Tibial artery (tissue), 4 donors: Measurements from ENCODE around the gene KCNQ1.

Source experiments
- DNase-seq, 2 donors: peaks; one replicate each; pipeline ENCODE4 v3.0.0-alpha.2; 2019
- H3K27ac ChIP-seq, 2 donors: fragments of 200-600 bp; sonication (generic) in 1 of 2; 1 replicate in 1 of 2; 2 replicates in 1 of 2; pipeline ENCODE4 v1.5.1; 2018 to 2019; ENCODE audit warnings: mild to moderate bottlenecking in 1 of 2
- H3K27me3 ChIP-seq, 2 donors: fragments of 200-600 bp; sonication (generic) in 1 of 2; one replicate each; pipeline versions ENCODE4 v1.5.1 to v1.6.0; 2016 to 2019
- H3K36me3 ChIP-seq, 3 donors: fragments of 200-600 bp; sonication (generic) in 2 of 3; one replicate each; pipeline ENCODE4 v1.5.1; 2016 to 2019; ENCODE audit warnings: mild to moderate bottlenecking in 2 of 3
- H3K4me1 ChIP-seq, 4 donors: fragments of 200-600 bp; sonication (generic) in 2 of 4; 1 replicate in 3 of 4; 2 replicates in 1 of 4; pipeline ENCODE4 v1.5.1; 2016 to 2019
- H3K4me3 ChIP-seq, 2 donors: fragments of 200-600 bp; sonication (generic) in 1 of 2; 1 replicate in 1 of 2; 2 replicates in 1 of 2; pipeline ENCODE4 v1.5.1; 2018 to 2019; ENCODE audit warnings: mild to moderate bottlenecking in 2 of 2
- H3K9me3 ChIP-seq, 3 donors: fragments of 200-600 bp; sonication (generic) in 1 of 3; one replicate each; pipeline ENCODE4 v1.5.1; 2016 to 2019
- intact Hi-C: fragments of 100-400 bp; cut with DNase I; formaldehyde crosslinking; loops from one replicate; pipeline ENCODE4 v1.15.0; 2023; ENCODE audit warnings: low total_unique reads
- TF ChIP-seq, protein P1 (sequence below), 2 experiments: fragments of 200-600 bp in 1 of 2; fragments of 450-650 bp in 1 of 2; IDR thresholded peaks; one replicate each; pipeline ENCODE4 v1.5.1; 2017 to 2019; ENCODE audit warnings: antibody characterized with exemption in 2 of 2, mild to moderate bottlenecking in 1 of 2, moderate library complexity in 1 of 2

The KCNQ1 gene

DNA sequence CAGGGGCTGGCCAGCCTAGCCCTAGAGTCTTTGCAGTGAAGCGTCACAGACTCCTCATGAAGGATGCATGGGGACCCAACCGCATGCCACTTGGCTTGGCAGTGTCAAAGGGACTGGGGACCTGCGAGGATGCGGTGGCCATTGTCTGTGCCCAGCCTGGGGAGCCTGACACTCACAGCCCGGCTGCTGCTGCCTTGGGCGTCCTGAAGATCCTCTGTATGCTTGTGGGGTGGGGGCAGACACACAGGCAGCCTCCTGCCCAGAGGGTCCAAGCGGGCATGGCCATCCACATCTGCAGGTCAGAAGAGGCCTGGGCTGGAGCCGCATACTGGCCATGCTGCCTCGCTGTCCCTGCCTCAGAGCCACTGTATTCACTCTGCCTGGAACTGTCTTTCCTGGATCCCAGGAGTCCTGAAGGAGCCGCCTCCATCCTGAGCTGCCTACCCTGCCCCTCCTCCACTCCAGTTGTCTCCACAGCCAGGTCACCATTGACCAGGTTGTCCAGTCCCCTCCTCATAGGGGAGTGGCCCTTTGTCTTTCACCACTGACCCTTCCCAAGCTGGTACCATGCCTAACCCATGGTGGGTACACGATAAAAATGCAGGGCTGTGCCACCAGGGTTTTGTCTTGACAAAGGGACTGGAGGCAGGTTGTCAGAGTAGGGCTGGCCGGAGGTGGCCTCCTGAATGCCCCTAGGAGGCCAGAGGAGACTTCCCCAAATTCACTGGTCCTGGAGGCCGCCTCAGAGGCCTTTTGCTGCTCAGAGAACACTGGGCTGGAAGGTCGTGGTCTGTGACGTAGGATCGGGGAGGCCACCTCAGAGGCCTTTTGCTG lies 148.0 kb downstream of the KCNQ1 start:
- intact Hi-C loops: no loop called here
- Histone ChIP-seq H3K9me3 (peaks cover under 1 to 7% (median 3%) of the 10 kb centered on the region in 3 donors), H3K27me3 (peaks cover 0 to 3% of the 10 kb centered on the region in 2 donors), H3K27ac (no peak overlapping the region), H3K4me3 (no peak overlapping the region), H3K36me3 (no peaks in the 10 kb centered on the region), H3K4me1 (no peaks in the 10 kb centered on the region)
- DNase-seq: no peak
- TF ChIP-seq, protein P1, sequence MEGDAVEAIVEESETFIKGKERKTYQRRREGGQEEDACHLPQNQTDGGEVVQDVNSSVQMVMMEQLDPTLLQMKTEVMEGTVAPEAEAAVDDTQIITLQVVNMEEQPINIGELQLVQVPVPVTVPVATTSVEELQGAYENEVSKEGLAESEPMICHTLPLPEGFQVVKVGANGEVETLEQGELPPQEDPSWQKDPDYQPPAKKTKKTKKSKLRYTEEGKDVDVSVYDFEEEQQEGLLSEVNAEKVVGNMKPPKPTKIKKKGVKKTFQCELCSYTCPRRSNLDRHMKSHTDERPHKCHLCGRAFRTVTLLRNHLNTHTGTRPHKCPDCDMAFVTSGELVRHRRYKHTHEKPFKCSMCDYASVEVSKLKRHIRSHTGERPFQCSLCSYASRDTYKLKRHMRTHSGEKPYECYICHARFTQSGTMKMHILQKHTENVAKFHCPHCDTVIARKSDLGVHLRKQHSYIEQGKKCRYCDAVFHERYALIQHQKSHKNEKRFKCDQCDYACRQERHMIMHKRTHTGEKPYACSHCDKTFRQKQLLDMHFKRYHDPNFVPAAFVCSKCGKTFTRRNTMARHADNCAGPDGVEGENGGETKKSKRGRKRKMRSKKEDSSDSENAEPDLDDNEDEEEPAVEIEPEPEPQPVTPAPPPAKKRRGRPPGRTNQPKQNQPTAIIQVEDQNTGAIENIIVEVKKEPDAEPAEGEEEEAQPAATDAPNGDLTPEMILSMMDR (IDR thresholded peaks at IDR 0.05): no peak

DNA sequence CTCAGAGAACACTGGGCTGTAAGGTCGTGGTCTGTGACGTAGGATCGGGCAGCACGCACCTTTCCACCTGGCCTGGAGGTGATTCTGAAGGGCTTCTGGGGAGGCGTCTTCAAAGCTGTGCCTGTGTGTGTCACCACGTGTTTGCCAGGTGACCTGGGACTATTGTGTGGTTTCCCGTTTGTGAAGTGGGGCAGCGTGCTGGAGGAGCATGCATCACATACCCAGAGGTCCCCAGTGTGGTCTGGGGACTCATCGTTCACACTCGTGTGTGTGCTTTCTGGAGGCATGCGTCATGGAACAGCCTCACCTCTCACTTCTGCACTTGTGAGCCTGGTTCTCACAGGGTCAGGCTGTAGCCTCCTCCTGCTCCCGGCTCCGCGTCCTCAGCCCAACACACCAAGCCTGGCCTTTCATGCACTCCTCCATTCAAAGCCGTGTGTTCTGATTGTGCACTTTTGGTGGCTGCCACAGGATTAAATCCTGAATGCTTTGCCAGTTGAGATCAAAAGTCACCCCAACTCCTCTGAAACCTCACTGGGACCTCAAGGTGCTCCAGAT lies 148.7 kb downstream of the KCNQ1 start:
- no peak overlapping the region for H3K4me3 ChIP-seq
- H3K27ac ChIP-seq: no peak overlapping the region
- peaks cover 0 to 3% of the 10 kb centered on the region in 2 donors for H3K27me3 ChIP-seq
- no peaks in the 10 kb centered on the region for H3K4me1 ChIP-seq
- H3K36me3 ChIP-seq: no peaks in the 10 kb centered on the region
- H3K9me3 ChIP-seq: peaks cover 3 to 11% (median 3%) of the 10 kb centered on the region in 3 donors
- intact Hi-C loops: no loop called here
- TF ChIP-seq, protein P1 (IDR thresholded peaks at IDR 0.05): no peak
- no peak for DNase-seq

DNA sequence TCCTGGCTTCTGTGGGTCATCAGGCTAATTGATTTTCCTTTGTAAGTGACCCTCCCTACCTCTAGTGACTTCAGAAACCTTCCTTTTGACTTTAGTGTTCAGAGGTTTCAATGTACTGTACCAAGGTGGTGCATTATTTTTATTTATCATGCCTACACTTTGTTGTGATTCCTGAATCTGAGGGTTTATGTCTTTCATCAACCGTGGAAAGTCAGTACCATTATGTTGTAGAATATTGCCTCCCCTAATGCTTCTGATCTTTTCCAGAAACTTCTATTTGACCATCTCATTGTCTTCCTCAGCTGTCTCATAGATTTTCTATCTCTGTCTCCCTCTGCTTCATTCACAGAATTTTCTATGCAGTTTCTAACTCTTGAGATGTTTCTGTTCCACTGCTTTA lies 149.5 kb downstream of the KCNQ1 start:
- Histone ChIP-seq H3K4me3 (no peak overlapping the region), H3K36me3 (no peaks in the 10 kb centered on the region), H3K27me3 (no peaks in the 10 kb centered on the region), H3K9me3 (peaks cover 3 to 16% (median 3%) of the 10 kb centered on the region in 3 donors), H3K4me1 (no peaks in the 10 kb centered on the region), H3K27ac (no peak overlapping the region)
- intact Hi-C loops: no loop called here
- TF ChIP-seq, protein P1 (IDR thresholded peaks at IDR 0.05): no peak
- no peak for DNase-seq

DNA sequence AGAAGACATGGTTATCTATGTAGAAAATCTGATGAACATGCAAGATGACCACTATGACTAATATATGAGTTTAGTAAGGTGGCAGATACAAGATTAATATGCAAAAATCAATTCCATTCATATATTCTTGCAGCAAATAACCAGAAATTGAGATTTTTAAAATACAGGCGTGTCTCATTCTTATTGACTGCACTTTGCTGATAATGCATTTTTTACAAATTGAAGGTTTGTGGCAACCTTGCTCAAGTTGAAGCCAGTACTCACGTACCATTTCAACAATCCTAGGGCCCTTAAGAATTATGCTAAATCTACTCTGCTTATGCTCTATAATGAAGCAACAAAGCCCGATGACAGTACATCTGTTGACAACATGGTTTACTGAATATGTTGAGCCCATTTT lies 150.4 kb downstream of the KCNQ1 start:
- Histone ChIP-seq H3K27me3 (no peaks in the 10 kb centered on the region), H3K36me3 (no peaks in the 10 kb centered on the region), H3K4me3 (no peak overlapping the region), H3K4me1 (no peaks in the 10 kb centered on the region), H3K9me3 (peaks cover 3 to 16% (median 3%) of the 10 kb centered on the region in 3 donors), H3K27ac (no peak overlapping the region)
- intact Hi-C loops: no loop called here
- TF ChIP-seq, protein P1 (IDR thresholded peaks at IDR 0.05): no peak
- no peak for DNase-seq

DNA sequence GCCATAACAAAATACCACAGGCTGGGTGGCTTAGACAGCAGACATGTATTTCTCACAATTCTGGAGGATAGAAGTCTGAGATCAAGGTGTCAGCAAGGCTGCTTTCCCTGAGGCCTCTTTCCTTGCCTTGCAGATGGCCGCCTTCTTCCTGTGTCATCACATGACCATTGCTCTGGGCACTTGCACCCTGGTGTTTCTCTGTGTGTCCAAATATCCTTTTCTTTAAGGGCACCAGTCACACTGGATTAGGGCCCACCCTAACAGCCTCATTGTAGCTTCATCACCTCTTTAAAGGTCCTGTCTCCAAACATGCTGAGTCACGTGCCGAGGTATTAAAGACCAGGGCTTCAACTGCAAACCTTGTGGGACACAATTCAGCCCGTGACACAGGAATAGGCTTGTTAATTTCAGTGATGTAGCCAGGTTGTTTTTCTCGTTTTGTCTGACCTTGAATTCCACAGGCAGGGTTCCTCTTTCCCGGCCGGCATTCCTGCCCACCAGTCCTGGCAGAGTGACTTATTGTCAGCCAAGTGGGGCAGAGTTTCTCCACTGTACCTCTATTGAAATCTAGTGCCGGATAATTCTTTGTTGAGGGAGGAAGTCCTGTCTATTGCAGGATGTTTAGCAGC lies 154.9 kb downstream of the KCNQ1 start:
- H3K4me3 ChIP-seq: no peak overlapping the region
- H3K9me3 ChIP-seq: peaks cover 0 to 16% (median 3%) of the 10 kb centered on the region in 3 donors
- no peak overlapping the region for H3K27ac ChIP-seq
- intact Hi-C loops: no loop called here
- no peaks in the 10 kb centered on the region for H3K27me3 ChIP-seq
- no peaks in the 10 kb centered on the region for H3K4me1 ChIP-seq
- H3K36me3 ChIP-seq: no peaks in the 10 kb centered on the region
- DNase-seq: no peak
- TF ChIP-seq, protein P1 (IDR thresholded peaks at IDR 0.05): no peak
